OCI-LY1 (cell line): Measurements from ENCODE around the gene P2RY12.

Experiments
- EZH2 ChIP-seq: fragments of 200-600 bp; sonication (generic), shearing (Covaris generic); IDR thresholded peaks from 2 replicates; pipeline ENCODE4 v1.8.0; 2017; ENCODE audit warnings: borderline replicate concordance, mixed run types, mild to moderate bottlenecking, antibody characterized with exemption, low read length, moderate library complexity, mixed read lengths
- TF ChIP-seq, protein P1 (sequence below): fragments of 200-600 bp; sonication (generic), shearing (Covaris generic); IDR thresholded peaks from 2 replicates; pipeline ENCODE4 v1.5.1; 2017; ENCODE audit warnings: mild to moderate bottlenecking, antibody characterized with exemption, low read length, moderate library complexity, mixed read lengths

GRCh38 chr3:151305060-151305774 is 79.3 kb downstream of the P2RY12 start:
- TF ChIP-seq, protein P1, sequence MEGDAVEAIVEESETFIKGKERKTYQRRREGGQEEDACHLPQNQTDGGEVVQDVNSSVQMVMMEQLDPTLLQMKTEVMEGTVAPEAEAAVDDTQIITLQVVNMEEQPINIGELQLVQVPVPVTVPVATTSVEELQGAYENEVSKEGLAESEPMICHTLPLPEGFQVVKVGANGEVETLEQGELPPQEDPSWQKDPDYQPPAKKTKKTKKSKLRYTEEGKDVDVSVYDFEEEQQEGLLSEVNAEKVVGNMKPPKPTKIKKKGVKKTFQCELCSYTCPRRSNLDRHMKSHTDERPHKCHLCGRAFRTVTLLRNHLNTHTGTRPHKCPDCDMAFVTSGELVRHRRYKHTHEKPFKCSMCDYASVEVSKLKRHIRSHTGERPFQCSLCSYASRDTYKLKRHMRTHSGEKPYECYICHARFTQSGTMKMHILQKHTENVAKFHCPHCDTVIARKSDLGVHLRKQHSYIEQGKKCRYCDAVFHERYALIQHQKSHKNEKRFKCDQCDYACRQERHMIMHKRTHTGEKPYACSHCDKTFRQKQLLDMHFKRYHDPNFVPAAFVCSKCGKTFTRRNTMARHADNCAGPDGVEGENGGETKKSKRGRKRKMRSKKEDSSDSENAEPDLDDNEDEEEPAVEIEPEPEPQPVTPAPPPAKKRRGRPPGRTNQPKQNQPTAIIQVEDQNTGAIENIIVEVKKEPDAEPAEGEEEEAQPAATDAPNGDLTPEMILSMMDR, result no peak
- no peak for TF ChIP-seq EZH2
